WTC11 (cell line): ENCODE measurements around the gene CACNG5. TPM values are rescaled to one million over a fixed set of nuclear protein-coding genes. Genes with fewer than 3 reads are reported as not detected.

Experiments
- ATAC-seq: fragments of 200-7000 bp; cut with Tn5 transposase; 2 replicates; pipeline ENCODE4 v1.10.0; 2021; ENCODE audit warnings: mild to moderate bottlenecking, moderate library complexity
- CTCF ChIA-PET: fragments of 300-600 bp; sonication (Branson Sonifier 250); formaldehyde crosslinking; loops from one replicate; lab custom pipeline; 2021; ENCODE audit warnings: antibody characterized with exemption; lab: Charles Lee
- POLR2A ChIA-PET: fragments of 350-600 bp; sonication (Branson Sonifier 250); formaldehyde crosslinking; loops from one replicate; lab custom pipeline; 2021; ENCODE audit warnings: antibody characterized with exemption; lab: Charles Lee
- DNase-seq: peaks from one replicate; pipeline ENCODE4 v3.0.0; 2021; ENCODE audit warnings: low spot score
- H3K27ac Mint-ChIP-seq: 2 replicates; pipeline ENCODE4 v1.8.0; 2021; ENCODE audit warnings: mixed read lengths
- H3K27me3 Mint-ChIP-seq: 2 replicates; pipeline ENCODE4 v1.8.0; 2021; ENCODE audit warnings: low read depth, mild to moderate bottlenecking, moderate library complexity, mixed read lengths
- H3K36me3 Mint-ChIP-seq: 2 replicates; pipeline ENCODE4 v1.8.0; 2021; ENCODE audit warnings: mixed read lengths
- H3K4me1 Mint-ChIP-seq: 2 replicates; pipeline ENCODE4 v1.8.0; 2022; ENCODE audit warnings: mixed read lengths
- H3K4me3 Mint-ChIP-seq: 2 replicates; pipeline ENCODE4 v1.8.0; 2021; ENCODE audit warnings: mild to moderate bottlenecking, moderate library complexity, mixed read lengths
- H3K9me3 Mint-ChIP-seq: 2 replicates; pipeline ENCODE4 v1.8.0; 2021; ENCODE audit warnings: mixed read lengths
- ATF6 ChIP-seq: sonication (generic); formaldehyde crosslinking; IDR thresholded peaks from 2 replicates; pipeline ENCODE4 v1.8.1; 2023; ENCODE audit warnings: mild to moderate bottlenecking, missing genetic modification reagents
- CBFB ChIP-seq: sonication (generic); formaldehyde crosslinking; IDR thresholded peaks from 2 replicates; pipeline ENCODE4 v1.8.1; 2022; ENCODE audit warnings: mild to moderate bottlenecking, low read depth, missing genetic modification reagents
- CREB1 ChIP-seq: sonication (generic); formaldehyde crosslinking; IDR thresholded peaks from 2 replicates; pipeline ENCODE4 v1.8.0; 2023; ENCODE audit warnings: mild to moderate bottlenecking, missing genetic modification reagents
- ETV6 ChIP-seq: sonication (generic); formaldehyde crosslinking; IDR thresholded peaks from 2 replicates; pipeline ENCODE4 v1.8.1; 2022; ENCODE audit warnings: mild to moderate bottlenecking, missing genetic modification reagents
- HMGA2 ChIP-seq: fragments of 250-450 bp; sonication (Bioruptor Pico); IDR thresholded peaks from 2 replicates; pipeline ENCODE4 v1.4.0; 2021; ENCODE audit warnings: mild to moderate bottlenecking, moderate library complexity
- IRF2 ChIP-seq: sonication (generic); formaldehyde crosslinking; IDR thresholded peaks from 2 replicates; pipeline ENCODE4 v1.8.0; 2022; ENCODE audit warnings: low read depth, missing genetic modification reagents, borderline replicate concordance
- NR1H2 ChIP-seq: sonication (generic); formaldehyde crosslinking; IDR thresholded peaks from 2 replicates; pipeline ENCODE4 v1.9.0; 2021; ENCODE audit warnings: mild to moderate bottlenecking, moderate library complexity, missing genetic modification reagents
- ZMAT4 ChIP-seq: fragments of 250-450 bp; sonication (Bioruptor Pico); IDR thresholded peaks from 2 replicates; pipeline ENCODE4 v1.9.0; 2021; ENCODE audit warnings: mild to moderate bottlenecking
- ZSCAN18 ChIP-seq: fragments of 250-450 bp; sonication (Bioruptor Pico); IDR thresholded peaks from 2 replicates; pipeline ENCODE4 v2.1.2; 2022; ENCODE audit warnings: mild to moderate bottlenecking, moderate library complexity
- total RNA-seq: library from RNA; stranded (reverse); gene quantifications from 3 replicates; pipeline ENCODE4 v1.2.3, GENCODE V29; 2021
- TF ChIP-seq, protein P1 (sequence below): sonication (generic); formaldehyde crosslinking; IDR thresholded peaks from 2 replicates; pipeline ENCODE4 v1.8.1; 2023; ENCODE audit warnings: mild to moderate bottlenecking, missing genetic modification reagents, borderline replicate concordance
- TF ChIP-seq, protein P2 (sequence below): sonication (generic); formaldehyde crosslinking; IDR thresholded peaks from 2 replicates; pipeline ENCODE4 v1.8.1; 2022; ENCODE audit warnings: mild to moderate bottlenecking, moderate library complexity, missing genetic modification reagents
- TF ChIP-seq, protein P3 (sequence below): sonication (generic); formaldehyde crosslinking; conservative IDR thresholded peaks from 2 replicates; pipeline ENCODE4 v1.8.1; 2022; ENCODE audit warnings: mild to moderate bottlenecking, missing genetic modification reagents

CACNG5 gene
- total RNA-seq, 1 experiment from 2014 or later, result 1.9 TPM

DNA sequence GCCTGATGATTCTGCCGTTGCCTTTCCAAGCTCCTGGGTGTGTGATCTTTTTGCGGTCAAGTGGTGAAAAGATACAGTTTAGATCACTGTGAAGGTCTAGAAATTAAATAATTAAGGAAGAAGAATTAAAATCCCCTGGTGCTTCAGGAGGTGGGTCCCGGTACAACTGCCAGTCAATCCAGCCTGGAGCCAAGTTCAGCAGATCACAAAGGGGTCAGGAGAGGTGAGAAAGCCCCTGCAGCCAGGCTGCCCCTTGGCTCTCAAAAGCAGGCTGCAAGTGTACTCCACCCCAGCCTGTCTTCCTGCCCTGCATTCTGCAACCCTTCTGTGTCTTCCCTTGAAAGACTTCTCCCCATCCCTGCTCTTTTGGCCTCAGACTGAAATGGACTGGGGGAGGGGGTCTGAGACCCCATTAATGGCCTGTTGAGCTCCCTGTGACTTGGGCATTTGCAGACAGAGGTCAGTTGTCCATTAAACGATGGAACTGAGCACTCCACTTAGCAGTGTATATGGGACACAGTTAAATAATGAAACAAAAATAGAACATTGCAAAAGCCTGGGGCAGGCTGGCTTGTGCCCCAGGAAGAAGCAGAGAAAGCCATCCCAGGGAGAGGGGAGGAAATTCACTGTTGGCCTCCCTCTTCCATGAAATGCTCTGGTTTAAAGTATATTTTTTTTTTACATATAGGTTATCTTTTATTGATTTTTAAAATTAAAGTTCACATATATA lies 15.1 kb downstream of the CACNG5 start (continued):
- TF ChIP-seq, protein P1, sequence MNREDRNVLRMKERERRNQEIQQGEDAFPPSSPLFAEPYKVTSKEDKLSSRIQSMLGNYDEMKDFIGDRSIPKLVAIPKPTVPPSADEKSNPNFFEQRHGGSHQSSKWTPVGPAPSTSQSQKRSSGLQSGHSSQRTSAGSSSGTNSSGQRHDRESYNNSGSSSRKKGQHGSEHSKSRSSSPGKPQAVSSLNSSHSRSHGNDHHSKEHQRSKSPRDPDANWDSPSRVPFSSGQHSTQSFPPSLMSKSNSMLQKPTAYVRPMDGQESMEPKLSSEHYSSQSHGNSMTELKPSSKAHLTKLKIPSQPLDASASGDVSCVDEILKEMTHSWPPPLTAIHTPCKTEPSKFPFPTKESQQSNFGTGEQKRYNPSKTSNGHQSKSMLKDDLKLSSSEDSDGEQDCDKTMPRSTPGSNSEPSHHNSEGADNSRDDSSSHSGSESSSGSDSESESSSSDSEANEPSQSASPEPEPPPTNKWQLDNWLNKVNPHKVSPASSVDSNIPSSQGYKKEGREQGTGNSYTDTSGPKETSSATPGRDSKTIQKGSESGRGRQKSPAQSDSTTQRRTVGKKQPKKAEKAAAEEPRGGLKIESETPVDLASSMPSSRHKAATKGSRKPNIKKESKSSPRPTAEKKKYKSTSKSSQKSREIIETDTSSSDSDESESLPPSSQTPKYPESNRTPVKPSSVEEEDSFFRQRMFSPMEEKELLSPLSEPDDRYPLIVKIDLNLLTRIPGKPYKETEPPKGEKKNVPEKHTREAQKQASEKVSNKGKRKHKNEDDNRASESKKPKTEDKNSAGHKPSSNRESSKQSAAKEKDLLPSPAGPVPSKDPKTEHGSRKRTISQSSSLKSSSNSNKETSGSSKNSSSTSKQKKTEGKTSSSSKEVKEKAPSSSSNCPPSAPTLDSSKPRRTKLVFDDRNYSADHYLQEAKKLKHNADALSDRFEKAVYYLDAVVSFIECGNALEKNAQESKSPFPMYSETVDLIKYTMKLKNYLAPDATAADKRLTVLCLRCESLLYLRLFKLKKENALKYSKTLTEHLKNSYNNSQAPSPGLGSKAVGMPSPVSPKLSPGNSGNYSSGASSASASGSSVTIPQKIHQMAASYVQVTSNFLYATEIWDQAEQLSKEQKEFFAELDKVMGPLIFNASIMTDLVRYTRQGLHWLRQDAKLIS, result no peak
- TF ChIP-seq, protein P2, sequence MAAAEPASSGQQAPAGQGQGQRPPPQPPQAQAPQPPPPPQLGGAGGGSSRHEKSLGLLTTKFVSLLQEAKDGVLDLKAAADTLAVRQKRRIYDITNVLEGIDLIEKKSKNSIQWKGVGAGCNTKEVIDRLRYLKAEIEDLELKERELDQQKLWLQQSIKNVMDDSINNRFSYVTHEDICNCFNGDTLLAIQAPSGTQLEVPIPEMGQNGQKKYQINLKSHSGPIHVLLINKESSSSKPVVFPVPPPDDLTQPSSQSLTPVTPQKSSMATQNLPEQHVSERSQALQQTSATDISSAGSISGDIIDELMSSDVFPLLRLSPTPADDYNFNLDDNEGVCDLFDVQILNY (CRISPR knock-in tag), result no peak
- TF ChIP-seq HMGA2 (CRISPR knock-in tag) (no peak), ATF6 (CRISPR knock-in tag) (no peak), IRF2 (CRISPR knock-in tag) (no peak), CBFB (CRISPR knock-in tag) (no peak), CREB1 (CRISPR knock-in tag) (no peak)
- TF ChIP-seq, protein P3, sequence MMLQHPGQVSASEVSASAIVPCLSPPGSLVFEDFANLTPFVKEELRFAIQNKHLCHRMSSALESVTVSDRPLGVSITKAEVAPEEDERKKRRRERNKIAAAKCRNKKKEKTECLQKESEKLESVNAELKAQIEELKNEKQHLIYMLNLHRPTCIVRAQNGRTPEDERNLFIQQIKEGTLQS (CRISPR knock-in tag), result no peak

- Mint-ChIP-seq H3K9me3 (peaks cover 39% of the 10 kb centered on the region), H3K27ac (no peak overlapping the region), H3K36me3 (peaks cover 27% of the 10 kb centered on the region), H3K27me3 (peaks cover 2% of the 10 kb centered on the region; the same call in 1 of the 2 replicates), H3K4me3 (no peak overlapping the region), H3K4me1 (peaks cover 8% of the 10 kb centered on the region; the same call in 1 of the 2 replicates)
- ChIA-PET CTCF (interaction anchor here (1.1 to 1.7 kb wide), 5 partner anchors 15 to 166 kb away, joined by 3 to 12 read pairs (median 6); partner anchors contain the start of gene CACNG5), POLR2A (no interaction called here)
- no peak for DNase-seq
- no peak for TF ChIP-seq ZMAT4 (CRISPR knock-in tag)
- TF ChIP-seq, protein P3 (CRISPR knock-in tag), result no peak
- no peak for TF ChIP-seq NR1H2 (CRISPR knock-in tag)
- no peak for TF ChIP-seq ZSCAN18 (CRISPR knock-in tag)
- no peak for TF ChIP-seq ETV6 (CRISPR knock-in tag)
- no peak for ATAC-seq
Observed at GRCh38 chr17:66850692-66851091, 15.8 kb downstream of the CACNG5 start.
